ENCODE measurements around the gene PCDHB5. TPM values are rescaled to one million over a fixed set of nuclear protein-coding genes. Genes with fewer than 3 reads are reported as not detected.

Gene PCDHB5
- total RNA-seq, result 0.43 and 0.87 TPM in 2 replicates

GRCh38 chr5:141135030-141135717 is at the start of gene PCDHB5:
Gene PCDHB5, plus strand, starts transcription at chr5:141135206. Its CDS starts 229 bp downstream, at chr5:141135435.

GRCh38 chr5:141094481-141095262 is 40.3 kb upstream of the PCDHB5 start, which contains the start of gene PCDHB2:
Gene PCDHB2, plus strand, starts transcription at chr5:141094615. Its CDS starts 176 bp downstream, at chr5:141094791.

GRCh38 chr5:141100243-141100805 is 34.7 kb upstream of the PCDHB5 start, which contains the start of gene PCDHB3:
Gene PCDHB3, plus strand, starts transcription at chr5:141100473. Its CDS starts 177 bp downstream, at chr5:141100650.

GRCh38 chr5:141121563-141121962 is 13.4 kb upstream of the PCDHB5 start, which contains the start of gene PCDHB4:
Gene PCDHB4, plus strand, starts transcription at chr5:141121818. Its CDS starts 181 bp downstream, at chr5:141121999.

GRCh38 chr5:141149812-141150211 is 14.8 kb downstream of the PCDHB5 start, which contains the start of gene PCDHB6:
Gene PCDHB6, plus strand, starts transcription at chr5:141150057. Its CDS starts 201 bp downstream, at chr5:141150258.

GRCh38 chr5:141172381-141173204 is 37.6 kb downstream of the PCDHB5 start, which contains the start of gene PCDHB7:
Gene PCDHB7, plus strand, starts transcription at chr5:141172644. Its CDS starts 192 bp downstream, at chr5:141172836.

GRCh38 chr5:141177577-141178191 is 42.7 kb downstream of the PCDHB5 start, which contains the start of gene PCDHB8:
Gene PCDHB8, plus strand, starts transcription at chr5:141177790. Its CDS starts 245 bp downstream, at chr5:141178035.

GRCh38 chr5:141182248-141182647 is 47.2 kb downstream of the PCDHB5 start, which contains the start of gene PCDHB16:
Gene PCDHB16, plus strand, starts transcription at chr5:141182387. Its CDS starts 173 bp downstream, at chr5:141182560.

GRCh38 chr5:141186897-141187512 is 52.0 kb downstream of the PCDHB5 start, which contains the start of gene PCDHB9:
Gene PCDHB9, plus strand, starts transcription at chr5:141187161. Its CDS starts 158 bp downstream, at chr5:141187319.

Other genes starting within 250 kb of the PCDHB5 start
- gene PCDHAC1, start 208.9 kb upstream of the PCDHB5 start, total RNA-seq, result 0.09 and 0.11 TPM in 2 replicates
- gene PCDHAC2, start 168.7 kb upstream of the PCDHB5 start, total RNA-seq, result 0.11 and 0.17 TPM in 2 replicates
- not detected in 2 replicates for gene PCDHB1, start 83.8 kb upstream of the PCDHB5 start, total RNA-seq
- gene PCDHB2, start 40.6 kb upstream of the PCDHB5 start, total RNA-seq, result 0.22 and 1.7 TPM in 2 replicates
- 0.22 and 0.69 TPM in 2 replicates for gene PCDHB3, start 34.7 kb upstream of the PCDHB5 start, total RNA-seq
- gene PCDHB4, start 13.4 kb upstream of the PCDHB5 start, total RNA-seq, result 0.09 and 0.22 TPM in 2 replicates
- gene PCDHB6, start 14.9 kb downstream of the PCDHB5 start, total RNA-seq, result 0.09 and 0.11 TPM in 2 replicates
- 0.87 and 1.8 TPM in 2 replicates for gene PCDHB7, start 37.4 kb downstream of the PCDHB5 start, total RNA-seq
- 0.43 and 0.65 TPM in 2 replicates for gene PCDHB8, start 42.6 kb downstream of the PCDHB5 start, total RNA-seq
- gene PCDHB16, start 47.2 kb downstream of the PCDHB5 start, total RNA-seq, result 0.33 and 0.69 TPM in 2 replicates
- 0.22 and 0.26 TPM in 2 replicates for gene PCDHB9, start 52.0 kb downstream of the PCDHB5 start, total RNA-seq
- gene PCDHB10, start 57.1 kb downstream of the PCDHB5 start, total RNA-seq, result 0.98 and 1.0 TPM in 2 replicates
- 0.43 and 0.77 TPM in 2 replicates for gene PCDHB11, start 64.4 kb downstream of the PCDHB5 start, total RNA-seq
- gene PCDHB12, start 73.5 kb downstream of the PCDHB5 start, total RNA-seq, result 0.33 and 0.60 TPM in 2 replicates
- gene PCDHB13, start 78.7 kb downstream of the PCDHB5 start, total RNA-seq, result 1.1 and 1.3 TPM in 2 replicates
- gene PCDHB14, start 88.1 kb downstream of the PCDHB5 start, total RNA-seq, result 0.86 and 0.98 TPM in 2 replicates
- gene PCDHB15, start 110.2 kb downstream of the PCDHB5 start, total RNA-seq, result 0.43 and 0.86 TPM in 2 replicates
- gene SLC25A2, start 168.8 kb downstream of the PCDHB5 start, total RNA-seq, result 0.09 and 0.22 TPM in 2 replicates
- 78.7 and 81.5 TPM in 2 replicates for gene TAF7, start 185.6 kb downstream of the PCDHB5 start, total RNA-seq
- gene PCDHGA1, start 195.3 kb downstream of the PCDHB5 start, total RNA-seq, result 0.34 and 0.43 TPM in 2 replicates
- 0.86 and 1.1 TPM in 2 replicates for gene PCDHGA2, start 203.6 kb downstream of the PCDHB5 start, total RNA-seq
- 0.54 and 0.69 TPM in 2 replicates for gene PCDHGA3, start 208.6 kb downstream of the PCDHB5 start, total RNA-seq
- gene PCDHGB1, start 214.9 kb downstream of the PCDHB5 start, total RNA-seq, result 0.76 and 1.6 TPM in 2 replicates
- gene PCDHGA4, start 219.8 kb downstream of the PCDHB5 start, total RNA-seq, result 2.0 and 2.6 TPM in 2 replicates
- 1.3 and 2.7 TPM in 2 replicates for gene PCDHGB2, start 224.8 kb downstream of the PCDHB5 start, total RNA-seq
- 0.43 and 0.77 TPM in 2 replicates for gene PCDHGA5, start 229.0 kb downstream of the PCDHB5 start, total RNA-seq
- 2.6 and 4.3 TPM in 2 replicates for gene PCDHGB3, start 235.0 kb downstream of the PCDHB5 start, total RNA-seq
- 2.4 and 2.9 TPM in 2 replicates for gene PCDHGA6, start 238.7 kb downstream of the PCDHB5 start, total RNA-seq
- 0.65 and 1.4 TPM in 2 replicates for gene PCDHGA7, start 247.5 kb downstream of the PCDHB5 start, total RNA-seq

Data from dermis lymphatic vessel endothelial cell (primary cell).